Measurements from ENCODE around the gene PLPP3. TPM values are rescaled to one million over a fixed set of nuclear protein-coding genes. Genes with fewer than 3 reads are reported as not detected.

The PLPP3 gene
- total RNA-seq, 1 experiment from 2014 or later: 3.4 TPM

DNA sequence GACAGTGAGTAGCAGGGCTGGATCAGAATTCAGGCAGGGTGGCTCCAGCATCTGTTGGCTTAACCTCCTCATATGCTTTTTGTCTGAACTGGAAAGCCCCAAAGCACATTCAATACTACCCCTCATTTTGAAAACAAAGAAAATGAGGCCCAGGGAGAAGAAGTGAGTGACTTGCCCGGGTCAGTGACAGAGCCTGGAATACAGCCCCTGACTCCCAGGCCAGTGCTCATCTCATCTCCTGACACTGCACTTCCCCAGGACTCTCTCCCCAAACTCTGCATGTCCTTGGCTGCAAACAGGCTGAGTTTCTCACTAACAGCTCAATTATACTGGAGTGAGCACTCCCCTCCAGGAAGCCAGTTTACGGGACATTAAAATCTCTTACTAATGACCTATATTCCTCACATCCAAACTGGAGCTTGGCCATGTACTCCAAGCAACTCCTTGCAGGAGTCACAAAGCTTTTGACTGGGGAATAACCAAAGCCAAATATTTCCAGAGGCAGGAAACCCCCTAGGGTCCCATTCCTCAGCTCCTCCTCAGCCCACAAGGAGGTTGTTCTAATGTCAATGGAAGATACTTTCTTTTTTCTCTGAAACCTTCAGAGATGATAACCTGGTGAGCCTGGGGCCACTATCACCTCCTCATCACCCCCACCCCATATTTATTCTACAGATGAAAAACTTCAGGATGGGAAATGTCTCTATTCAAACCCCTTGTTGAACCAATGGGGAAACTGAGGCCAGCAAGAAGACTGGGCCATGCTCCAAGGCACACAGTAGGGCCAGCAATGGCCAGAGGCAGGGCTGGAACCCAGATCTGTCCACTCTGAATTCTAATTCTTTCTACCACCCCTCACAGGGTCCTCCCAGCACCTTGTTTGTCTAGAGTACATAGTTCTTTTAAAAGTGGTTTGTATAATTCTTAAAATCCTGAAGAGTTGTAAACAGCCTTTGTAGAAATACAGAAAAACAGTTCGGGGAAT lies 127.0 kb downstream of the PLPP3 start:
- Histone ChIP-seq H3K9me3 (ENCODE audit: control insufficient read depth in 1 of 2, insufficient read depth in 1 of 2, low read depth in 1 of 2, low read length in 2 of 2) (no peaks in the 10 kb centered on the region), H3K79me2 (ENCODE audit: insufficient read depth, low read length) (no peaks in the 10 kb centered on the region), H3K27ac (ENCODE audit: low read depth, low read length) (no peak overlapping the region), H4K20me1 (ENCODE audit: insufficient read depth) (no peaks in the 10 kb centered on the region), H2AFZ (ENCODE audit: low read depth, low read length, poor library complexity, severe bottlenecking) (no peak overlapping the region), H3K9me2 (ENCODE audit: insufficient read depth) (no peaks in the 10 kb centered on the region), H3K9ac (ENCODE audit: low read length) (no peak overlapping the region), H3K4me2 (ENCODE audit: low read length) (no peak overlapping the region), H3K27me3 (ENCODE audit: insufficient read depth, low read length) (no peaks in the 10 kb centered on the region), H3K36me3 (ENCODE audit: control insufficient read depth in 1 of 2, insufficient read depth in 2 of 2, low read length in 2 of 2) (no peaks in the 10 kb centered on the region), H3K4me3 (replicated peaks in 1 of 2; ENCODE audit: low read depth in 1 of 2, low read length in 2 of 2) (no peak overlapping the region), H3K4me1 (ENCODE audit: control insufficient read depth in 1 of 2, insufficient read depth in 2 of 2, low read length in 2 of 2) (peaks cover 5 to 21% of the 10 kb centered on the region in 2 experiments; a peak in 3 of 4 replicates)
- ChIA-PET POLR2A (no interaction called here), RAD21 (ENCODE audit: low non-redundant PET in 1 of 2, low total read pairs in 2 of 2, uncharacterized antibody in 2 of 2, unreplicated experiment in 2 of 2) (no interaction called here), CTCF (no interaction called here)
- no TSS peak for BruUV-seq (replicated peaks)
- DNase-seq (ENCODE audit: low read depth, low spot score): no peak
- no peak for ATAC-seq
- intact Hi-C loops (cut with micrococcal nuclease): no loop called here
- TF ChIP-seq EZH2 (IDR thresholded peaks at IDR 0.05): no peak
- TF ChIP-seq, protein P1, sequence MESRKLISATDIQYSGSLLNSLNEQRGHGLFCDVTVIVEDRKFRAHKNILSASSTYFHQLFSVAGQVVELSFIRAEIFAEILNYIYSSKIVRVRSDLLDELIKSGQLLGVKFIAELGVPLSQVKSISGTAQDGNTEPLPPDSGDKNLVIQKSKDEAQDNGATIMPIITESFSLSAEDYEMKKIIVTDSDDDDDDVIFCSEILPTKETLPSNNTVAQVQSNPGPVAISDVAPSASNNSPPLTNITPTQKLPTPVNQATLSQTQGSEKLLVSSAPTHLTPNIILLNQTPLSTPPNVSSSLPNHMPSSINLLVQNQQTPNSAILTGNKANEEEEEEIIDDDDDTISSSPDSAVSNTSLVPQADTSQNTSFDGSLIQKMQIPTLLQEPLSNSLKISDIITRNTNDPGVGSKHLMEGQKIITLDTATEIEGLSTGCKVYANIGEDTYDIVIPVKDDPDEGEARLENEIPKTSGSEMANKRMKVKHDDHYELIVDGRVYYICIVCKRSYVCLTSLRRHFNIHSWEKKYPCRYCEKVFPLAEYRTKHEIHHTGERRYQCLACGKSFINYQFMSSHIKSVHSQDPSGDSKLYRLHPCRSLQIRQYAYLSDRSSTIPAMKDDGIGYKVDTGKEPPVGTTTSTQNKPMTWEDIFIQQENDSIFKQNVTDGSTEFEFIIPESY (IDR thresholded peaks at IDR 0.05; ENCODE audit: extremely low read depth, insufficient replicate concordance, low read length): no peak
- no peak for TF ChIP-seq EGR1 (IDR thresholded peaks at IDR 0.05; ENCODE audit: low read depth)
- TF ChIP-seq SIN3A (IDR thresholded peaks at IDR 0.05; ENCODE audit: low read depth): no peak
- TF ChIP-seq CEBPB (IDR thresholded peaks at IDR 0.05; ENCODE audit: low read depth): no peak
- no peak for TF ChIP-seq FOSL1 (IDR thresholded peaks at IDR 0.05; ENCODE audit: low read depth)
- TF ChIP-seq, protein P2, sequence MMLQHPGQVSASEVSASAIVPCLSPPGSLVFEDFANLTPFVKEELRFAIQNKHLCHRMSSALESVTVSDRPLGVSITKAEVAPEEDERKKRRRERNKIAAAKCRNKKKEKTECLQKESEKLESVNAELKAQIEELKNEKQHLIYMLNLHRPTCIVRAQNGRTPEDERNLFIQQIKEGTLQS (IDR thresholded peaks at IDR 0.05): no peak
- TF ChIP-seq TCF7L2 (IDR thresholded peaks at IDR 0.05; ENCODE audit: borderline replicate concordance, extremely low read depth, insufficient read depth, insufficient read length): no peak
- TF ChIP-seq, protein P3, sequence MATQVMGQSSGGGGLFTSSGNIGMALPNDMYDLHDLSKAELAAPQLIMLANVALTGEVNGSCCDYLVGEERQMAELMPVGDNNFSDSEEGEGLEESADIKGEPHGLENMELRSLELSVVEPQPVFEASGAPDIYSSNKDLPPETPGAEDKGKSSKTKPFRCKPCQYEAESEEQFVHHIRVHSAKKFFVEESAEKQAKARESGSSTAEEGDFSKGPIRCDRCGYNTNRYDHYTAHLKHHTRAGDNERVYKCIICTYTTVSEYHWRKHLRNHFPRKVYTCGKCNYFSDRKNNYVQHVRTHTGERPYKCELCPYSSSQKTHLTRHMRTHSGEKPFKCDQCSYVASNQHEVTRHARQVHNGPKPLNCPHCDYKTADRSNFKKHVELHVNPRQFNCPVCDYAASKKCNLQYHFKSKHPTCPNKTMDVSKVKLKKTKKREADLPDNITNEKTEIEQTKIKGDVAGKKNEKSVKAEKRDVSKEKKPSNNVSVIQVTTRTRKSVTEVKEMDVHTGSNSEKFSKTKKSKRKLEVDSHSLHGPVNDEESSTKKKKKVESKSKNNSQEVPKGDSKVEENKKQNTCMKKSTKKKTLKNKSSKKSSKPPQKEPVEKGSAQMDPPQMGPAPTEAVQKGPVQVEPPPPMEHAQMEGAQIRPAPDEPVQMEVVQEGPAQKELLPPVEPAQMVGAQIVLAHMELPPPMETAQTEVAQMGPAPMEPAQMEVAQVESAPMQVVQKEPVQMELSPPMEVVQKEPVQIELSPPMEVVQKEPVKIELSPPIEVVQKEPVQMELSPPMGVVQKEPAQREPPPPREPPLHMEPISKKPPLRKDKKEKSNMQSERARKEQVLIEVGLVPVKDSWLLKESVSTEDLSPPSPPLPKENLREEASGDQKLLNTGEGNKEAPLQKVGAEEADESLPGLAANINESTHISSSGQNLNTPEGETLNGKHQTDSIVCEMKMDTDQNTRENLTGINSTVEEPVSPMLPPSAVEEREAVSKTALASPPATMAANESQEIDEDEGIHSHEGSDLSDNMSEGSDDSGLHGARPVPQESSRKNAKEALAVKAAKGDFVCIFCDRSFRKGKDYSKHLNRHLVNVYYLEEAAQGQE (IDR thresholded peaks at IDR 0.05; ENCODE audit: low read depth): no peak
- TF ChIP-seq, protein P4, sequence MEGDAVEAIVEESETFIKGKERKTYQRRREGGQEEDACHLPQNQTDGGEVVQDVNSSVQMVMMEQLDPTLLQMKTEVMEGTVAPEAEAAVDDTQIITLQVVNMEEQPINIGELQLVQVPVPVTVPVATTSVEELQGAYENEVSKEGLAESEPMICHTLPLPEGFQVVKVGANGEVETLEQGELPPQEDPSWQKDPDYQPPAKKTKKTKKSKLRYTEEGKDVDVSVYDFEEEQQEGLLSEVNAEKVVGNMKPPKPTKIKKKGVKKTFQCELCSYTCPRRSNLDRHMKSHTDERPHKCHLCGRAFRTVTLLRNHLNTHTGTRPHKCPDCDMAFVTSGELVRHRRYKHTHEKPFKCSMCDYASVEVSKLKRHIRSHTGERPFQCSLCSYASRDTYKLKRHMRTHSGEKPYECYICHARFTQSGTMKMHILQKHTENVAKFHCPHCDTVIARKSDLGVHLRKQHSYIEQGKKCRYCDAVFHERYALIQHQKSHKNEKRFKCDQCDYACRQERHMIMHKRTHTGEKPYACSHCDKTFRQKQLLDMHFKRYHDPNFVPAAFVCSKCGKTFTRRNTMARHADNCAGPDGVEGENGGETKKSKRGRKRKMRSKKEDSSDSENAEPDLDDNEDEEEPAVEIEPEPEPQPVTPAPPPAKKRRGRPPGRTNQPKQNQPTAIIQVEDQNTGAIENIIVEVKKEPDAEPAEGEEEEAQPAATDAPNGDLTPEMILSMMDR (IDR thresholded peaks at IDR 0.05 in 2 of 3, conservative IDR thresholded peaks at IDR 0.05 in 1 of 3; ENCODE audit: borderline replicate concordance in 1 of 3, insufficient read depth in 1 of 3, low read depth in 2 of 3, low read length in 2 of 3): no peak
- no peak for TF ChIP-seq YY1 (IDR thresholded peaks at IDR 0.05; ENCODE audit: extremely low read depth, insufficient replicate concordance, low read depth, low read length)
- no peak for TF ChIP-seq SP1 (IDR thresholded peaks at IDR 0.05; ENCODE audit: low read depth)
- no peak for TF ChIP-seq ELF1 (IDR thresholded peaks at IDR 0.05; ENCODE audit: borderline replicate concordance, low read depth)
- TF ChIP-seq POLR2A (IDR thresholded peaks at IDR 0.05; ENCODE audit: borderline replicate concordance, extremely low read depth, insufficient read depth, insufficient read length): no peak
- no peak for TF ChIP-seq RAD21 (IDR thresholded peaks at IDR 0.05; ENCODE audit: low read depth)
- no peak for TF ChIP-seq ZNF274 (IDR thresholded peaks at IDR 0.05; ENCODE audit: low read depth, low read length)
- TF ChIP-seq JUND (IDR thresholded peaks at IDR 0.05): no peak
- TF ChIP-seq SRF (IDR thresholded peaks at IDR 0.05; ENCODE audit: low read depth): no peak
- no peak for TF ChIP-seq EZH2phosphoT487 (IDR thresholded peaks at IDR 0.05; ENCODE audit: borderline replicate concordance)
- no peak for TF ChIP-seq CBX3 (IDR thresholded peaks at IDR 0.05; ENCODE audit: low read depth)
